Measurements from ENCODE around the gene RPL4. TPM values are rescaled to one million over a fixed set of nuclear protein-coding genes. Genes with fewer than 3 reads are reported as not detected.

RPL4 gene
- total RNA-seq, 3 donors from 2014 or later (not counting 1 experiment from before 2014, with no cell fraction given): 1,109 to 1,293 (median 1,293) TPM

DNA sequence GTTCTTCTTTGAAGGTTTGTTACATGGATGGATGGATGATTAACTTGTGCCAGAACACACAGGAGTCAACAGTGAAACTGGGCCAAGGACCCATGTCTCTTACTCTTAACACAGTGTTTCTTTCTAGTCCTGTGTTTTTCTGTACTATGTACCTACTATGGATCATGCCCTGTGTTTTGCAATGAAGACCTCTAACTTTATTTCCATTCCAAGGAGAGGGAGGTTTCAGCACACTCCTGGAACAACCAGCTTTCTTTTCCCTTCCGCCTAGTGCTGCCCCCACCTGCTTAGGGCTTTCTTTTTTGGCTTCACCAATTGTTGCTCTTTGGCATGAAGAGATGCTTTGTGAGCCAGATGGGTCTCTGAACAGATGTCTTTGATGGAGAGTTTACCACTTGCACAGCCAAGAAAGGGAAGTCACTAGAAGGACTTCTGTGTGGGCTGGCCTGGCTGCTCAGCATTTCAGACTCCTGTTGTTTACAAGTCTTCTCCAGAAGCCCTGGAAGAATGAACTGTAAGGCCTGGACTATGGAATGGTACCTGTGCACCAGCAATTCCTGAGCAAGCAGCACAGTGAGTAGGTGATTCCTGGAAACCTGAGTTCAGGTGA is 51.6 kb downstream of the RPL4 start:
- TF ChIP-seq, protein P1, sequence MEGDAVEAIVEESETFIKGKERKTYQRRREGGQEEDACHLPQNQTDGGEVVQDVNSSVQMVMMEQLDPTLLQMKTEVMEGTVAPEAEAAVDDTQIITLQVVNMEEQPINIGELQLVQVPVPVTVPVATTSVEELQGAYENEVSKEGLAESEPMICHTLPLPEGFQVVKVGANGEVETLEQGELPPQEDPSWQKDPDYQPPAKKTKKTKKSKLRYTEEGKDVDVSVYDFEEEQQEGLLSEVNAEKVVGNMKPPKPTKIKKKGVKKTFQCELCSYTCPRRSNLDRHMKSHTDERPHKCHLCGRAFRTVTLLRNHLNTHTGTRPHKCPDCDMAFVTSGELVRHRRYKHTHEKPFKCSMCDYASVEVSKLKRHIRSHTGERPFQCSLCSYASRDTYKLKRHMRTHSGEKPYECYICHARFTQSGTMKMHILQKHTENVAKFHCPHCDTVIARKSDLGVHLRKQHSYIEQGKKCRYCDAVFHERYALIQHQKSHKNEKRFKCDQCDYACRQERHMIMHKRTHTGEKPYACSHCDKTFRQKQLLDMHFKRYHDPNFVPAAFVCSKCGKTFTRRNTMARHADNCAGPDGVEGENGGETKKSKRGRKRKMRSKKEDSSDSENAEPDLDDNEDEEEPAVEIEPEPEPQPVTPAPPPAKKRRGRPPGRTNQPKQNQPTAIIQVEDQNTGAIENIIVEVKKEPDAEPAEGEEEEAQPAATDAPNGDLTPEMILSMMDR (IDR thresholded peaks at IDR 0.05): no peak
- no peak overlapping the region for H3K4me3 ChIP-seq (ENCODE audit: low read length)
- H3K4me3 Mint-ChIP-seq: no peak overlapping the region
- H3K36me3 Mint-ChIP-seq: no peaks in the 10 kb centered on the region
- H3K27ac Mint-ChIP-seq: peak overlapping the region in 1 of 2 donors; percentile 34
- H3K27me3 ChIP-seq (ENCODE audit: control insufficient read depth, insufficient read depth, low read length): no peaks in the 10 kb centered on the region
- no peak for DNase-seq
- no peaks in the 10 kb centered on the region for H3K27me3 Mint-ChIP-seq (ENCODE audit: low read depth in 2 of 2)
- H3K27ac ChIP-seq (ENCODE audit: low read length): no peak overlapping the region
- no peak for ATAC-seq
- H3K9me3 Mint-ChIP-seq: no peaks in the 10 kb centered on the region
- intact Hi-C loops (cut with micrococcal nuclease): no loop called here
- 100% methylated on average over 1 of the region's 1 CpG for WGBS (ENCODE audit: insufficient coverage)
- H3K36me3 ChIP-seq (ENCODE audit: control insufficient read depth, insufficient read depth, low read length): peaks cover 5% of the 10 kb centered on the region
- no peaks in the 10 kb centered on the region for H3K9me3 ChIP-seq (ENCODE audit: control insufficient read depth, insufficient read depth, low read length)
- H3K4me1 Mint-ChIP-seq: no peaks in the 10 kb centered on the region
- no peaks in the 10 kb centered on the region for H3K4me1 ChIP-seq (ENCODE audit: control insufficient read depth, insufficient read depth, low read length)

DNA sequence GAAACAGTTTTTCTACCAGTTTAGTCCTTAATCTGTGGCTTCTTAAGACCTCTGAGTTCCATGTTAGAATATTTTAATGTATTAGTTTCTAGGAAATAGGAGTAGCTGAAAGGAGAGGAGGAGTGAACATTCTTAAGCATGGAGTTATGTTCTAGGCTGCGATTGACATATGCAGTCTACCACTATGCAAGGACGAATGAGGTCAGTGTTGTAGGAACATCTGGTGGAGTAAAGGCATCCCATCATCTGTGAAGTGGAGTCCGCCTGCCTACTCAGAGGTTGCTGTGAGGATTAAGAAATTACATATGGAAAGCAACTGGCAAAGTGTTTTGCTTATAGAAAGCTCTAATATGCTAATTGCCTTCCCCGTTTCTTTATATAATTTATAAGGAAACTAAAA is 52.2 kb downstream of the RPL4 start:
- Mint-ChIP-seq H3K27ac (no peak overlapping the region), H3K4me1 (no peaks in the 10 kb centered on the region), H3K27me3 (ENCODE audit: low read depth in 2 of 2) (no peaks in the 10 kb centered on the region), H3K9me3 (no peaks in the 10 kb centered on the region), H3K36me3 (no peaks in the 10 kb centered on the region), H3K4me3 (no peak overlapping the region)
- Histone ChIP-seq H3K36me3 (ENCODE audit: control insufficient read depth, insufficient read depth, low read length) (peaks cover 5% of the 10 kb centered on the region), H3K4me1 (ENCODE audit: control insufficient read depth, insufficient read depth, low read length) (no peaks in the 10 kb centered on the region), H3K27ac (ENCODE audit: low read length) (no peak overlapping the region), H3K9me3 (ENCODE audit: control insufficient read depth, insufficient read depth, low read length) (no peaks in the 10 kb centered on the region), H3K4me3 (ENCODE audit: low read length) (no peak overlapping the region), H3K27me3 (ENCODE audit: control insufficient read depth, insufficient read depth, low read length) (no peaks in the 10 kb centered on the region)
- no peak for ATAC-seq
- 98% methylated on average over 3 of the region's 4 CpGs for WGBS (ENCODE audit: insufficient coverage)
- intact Hi-C loops (cut with micrococcal nuclease): no loop called here
- TF ChIP-seq, protein P1 (IDR thresholded peaks at IDR 0.05): no peak
- no peak for DNase-seq

Other genes with a start within 250 kb of the RPL4 start
- 10 to 100 TPM; 21.9 to 30.6 (median 28.3) TPM for gene DIS3L, start 211.3 kb downstream of the RPL4 start, total RNA-seq
- 1 to 10 TPM; 2.6 to 5.5 (median 5.3) TPM for gene TIPIN, start 148.2 kb downstream of the RPL4 start, total RNA-seq
- 10 to 100 TPM; 45.5 to 49.2 (median 48.9) TPM for gene MAP2K1, start 117.9 kb downstream of the RPL4 start, total RNA-seq
- 10 to 100 TPM; 17.2 to 25.2 (median 24.3) TPM for gene SNAPC5, start 7.1 kb downstream of the RPL4 start, total RNA-seq
- 1 to 10 TPM; 8.7 to 9.9 (median 9.7) TPM for gene ZWILCH, start 471 bp upstream of the RPL4 start, total RNA-seq
- gene LCTL, start 61.1 kb upstream of the RPL4 start, total RNA-seq: not detected
- under 1 TPM; 0.07 to 0.38 (median 0.09) TPM for gene SMAD6, start 197.4 kb upstream of the RPL4 start, total RNA-seq